NCI-H748 treated with DMSO at 0.1 percent for 48 hours (cell line): ENCODE data around the gene C1orf105.

Experiments
- DNase-seq: peaks from one replicate; lab custom pipeline; 2025; lab: John Stamatoyannopoulos, UW

C1orf105 gene

DNA sequence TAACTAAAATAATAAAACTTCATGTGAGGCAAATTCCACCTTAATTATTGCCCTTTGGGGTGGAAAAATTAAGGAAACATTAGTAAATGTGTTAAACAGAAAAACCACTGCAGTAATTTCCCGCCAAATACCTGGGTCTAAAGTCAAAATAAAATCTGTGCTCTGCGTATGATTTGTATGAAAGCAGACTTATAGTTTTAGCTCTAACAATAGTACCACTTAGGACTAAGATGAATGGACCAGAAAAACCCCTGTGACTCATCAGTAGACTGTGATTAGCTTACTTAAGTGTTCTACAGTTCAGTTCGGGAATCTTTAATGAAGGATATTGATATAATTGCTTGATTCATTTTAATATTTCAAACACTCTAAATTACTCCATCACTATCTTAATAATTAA, 23.3 kb upstream of the C1orf105 start:
- DNase-seq: no peak

- no peak for DNase-seq
Measured at GRCh38 chr1:172397633-172398032, 22.9 kb upstream of the C1orf105 start.

- no peak for DNase-seq
Measured at GRCh38 chr1:172398193-172398592, 22.3 kb upstream of the C1orf105 start.

DNA sequence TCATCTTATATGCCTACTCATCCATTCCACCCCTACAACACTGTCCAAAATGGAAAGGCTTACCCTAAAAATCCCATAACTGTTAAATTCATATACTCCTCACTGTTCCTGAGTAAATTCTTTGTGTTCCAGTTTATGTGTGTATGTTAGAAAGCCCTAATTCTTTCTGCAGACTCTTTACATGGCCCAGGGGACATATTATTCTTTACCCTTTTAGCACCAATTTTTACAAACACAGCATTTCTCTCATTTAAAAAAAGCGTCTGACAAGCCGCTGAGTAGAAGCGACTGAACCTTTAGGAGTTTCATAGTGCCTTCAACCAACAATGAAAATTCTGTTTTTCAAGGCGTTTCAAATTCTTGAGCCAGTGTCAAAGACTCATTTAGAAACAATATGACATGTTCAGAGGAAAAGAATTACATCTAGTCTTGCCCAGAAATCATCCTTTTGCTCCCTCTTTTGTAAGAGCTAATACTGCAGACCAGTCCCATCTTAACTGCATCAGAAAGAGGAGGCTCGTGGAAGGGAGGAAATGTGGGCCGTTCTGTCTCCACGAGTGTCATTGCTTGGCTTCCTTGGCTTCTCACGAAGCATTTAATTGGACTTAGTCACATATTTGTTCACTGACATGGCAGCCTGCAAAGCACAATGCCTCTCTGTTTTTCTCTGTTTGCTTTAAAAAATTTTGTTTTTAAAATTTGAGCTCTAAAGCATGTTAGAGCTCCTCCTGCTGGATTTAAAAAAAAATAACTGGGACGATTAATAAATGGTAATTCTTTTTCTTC, 21.3 kb upstream of the C1orf105 start:
- no peak for DNase-seq

DNA sequence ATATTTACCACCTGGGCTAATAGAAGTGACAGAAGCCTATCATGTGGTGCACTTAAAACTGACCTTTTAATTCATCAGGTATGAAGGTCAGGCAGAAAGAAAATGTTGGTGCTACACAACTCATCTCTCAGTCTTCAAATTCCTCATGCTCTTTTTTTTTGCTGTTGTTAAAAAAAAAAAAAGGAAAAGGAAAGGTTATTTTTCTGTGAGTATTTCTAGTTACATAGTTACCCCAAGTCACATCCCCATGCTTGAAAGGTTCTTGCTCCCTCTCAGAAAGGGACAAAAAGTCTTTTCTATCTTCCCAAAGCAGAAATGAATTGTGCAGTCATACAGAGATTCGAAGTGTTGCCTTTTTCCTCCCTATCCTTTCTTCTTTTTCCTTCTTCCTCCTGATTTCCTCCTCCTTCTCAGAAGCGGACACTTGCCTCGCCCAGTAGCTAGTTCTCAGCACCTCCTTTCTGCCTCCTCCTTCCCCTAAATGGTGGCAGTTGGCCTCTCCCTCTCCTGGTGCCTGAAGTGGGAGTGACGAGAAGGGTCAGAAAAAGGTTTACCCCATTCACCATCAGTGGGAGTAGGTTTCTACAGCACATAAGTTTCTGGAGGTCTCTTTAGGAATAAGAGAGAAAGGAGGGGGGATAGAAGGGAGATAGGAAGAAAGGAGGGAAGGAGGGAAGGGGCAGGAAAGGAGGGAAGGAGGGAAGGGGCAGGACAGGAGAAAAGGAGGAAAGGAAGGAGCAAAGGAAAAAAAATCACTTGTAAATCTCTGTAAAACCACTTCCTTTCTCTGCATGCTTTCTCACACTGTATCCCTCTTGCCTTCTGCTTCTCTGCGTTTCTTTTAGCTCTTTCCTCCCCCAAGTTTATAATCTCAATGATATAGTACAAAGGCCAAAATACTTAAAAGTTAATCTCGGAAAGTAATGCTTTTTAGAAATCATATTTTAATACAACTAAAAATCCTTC, 20.4 kb upstream of the C1orf105 start:
- DNase-seq: no peak

DNA sequence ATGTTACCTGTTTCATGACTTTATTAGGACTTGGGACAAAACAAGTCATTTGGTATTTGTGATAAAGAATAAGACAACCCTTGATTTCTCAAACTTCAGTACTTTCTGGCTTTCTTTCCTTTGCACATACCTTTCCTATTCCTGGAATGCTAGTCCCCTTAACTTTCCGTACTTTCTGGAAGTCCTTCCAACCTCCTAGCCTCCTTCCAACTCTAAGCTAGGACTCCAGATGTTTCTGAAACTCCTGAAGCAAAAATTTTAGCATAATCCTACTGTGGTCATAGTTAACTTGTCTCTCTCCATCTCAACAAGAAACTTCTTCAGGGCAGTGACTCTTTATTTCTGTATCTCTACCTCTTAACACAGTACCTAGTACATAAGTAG, 19.8 kb upstream of the C1orf105 start:
- DNase-seq: no peak

DNA sequence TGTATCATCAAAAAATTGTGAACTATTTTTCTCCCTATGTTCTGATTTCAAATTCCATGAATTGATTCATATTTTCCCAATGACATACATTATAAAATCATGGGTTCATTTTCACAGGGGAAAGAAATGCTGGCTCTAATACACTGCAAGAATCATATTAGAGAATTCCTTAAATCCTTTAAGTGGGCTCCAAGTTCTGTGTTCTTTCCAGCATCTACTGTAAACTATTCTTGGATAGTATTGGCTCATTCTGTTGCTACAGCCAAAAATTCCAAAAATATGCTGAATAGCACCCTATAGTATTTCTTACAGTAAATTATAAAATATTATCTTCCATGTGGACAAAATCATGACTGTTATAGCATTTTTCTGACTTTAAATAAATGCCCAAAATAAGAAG, 19.0 kb upstream of the C1orf105 start:
- DNase-seq: no peak

GRCh38 chr1:172401892-172402291, 18.6 kb upstream of the C1orf105 start:
- no peak for DNase-seq

DNA sequence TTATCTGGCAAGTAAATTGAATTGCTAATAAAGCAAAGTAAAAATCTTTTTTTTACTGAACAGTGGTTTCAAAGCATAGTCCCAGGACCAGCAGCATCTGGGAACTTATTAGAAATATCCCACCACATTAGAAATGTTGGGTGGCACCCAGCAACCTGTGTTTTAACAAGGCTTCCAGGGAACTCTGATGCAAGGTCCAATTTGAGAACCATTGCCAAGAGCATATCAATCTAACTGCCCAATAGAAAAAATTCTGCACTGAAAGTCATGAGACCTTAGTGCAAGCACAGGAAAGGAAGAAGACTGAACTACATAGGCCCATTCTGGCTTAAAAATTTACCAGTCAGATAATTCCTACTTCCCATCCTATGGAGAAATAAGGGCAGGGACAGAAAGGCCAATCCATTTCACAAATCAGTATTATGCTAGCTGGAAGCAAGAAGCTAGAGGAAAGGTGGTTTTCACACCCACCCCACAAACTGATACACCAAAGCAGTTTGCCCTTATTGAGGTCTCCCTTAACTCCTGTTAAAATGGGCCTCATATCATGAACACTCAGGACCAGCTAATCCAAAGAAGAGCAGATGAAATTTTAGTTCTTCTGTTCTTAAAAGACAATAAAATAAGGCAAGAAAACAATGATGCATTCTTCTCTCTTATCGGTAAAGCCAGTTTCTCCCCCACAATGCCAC, 17.5 kb upstream of the C1orf105 start:
- no peak for DNase-seq

DNA sequence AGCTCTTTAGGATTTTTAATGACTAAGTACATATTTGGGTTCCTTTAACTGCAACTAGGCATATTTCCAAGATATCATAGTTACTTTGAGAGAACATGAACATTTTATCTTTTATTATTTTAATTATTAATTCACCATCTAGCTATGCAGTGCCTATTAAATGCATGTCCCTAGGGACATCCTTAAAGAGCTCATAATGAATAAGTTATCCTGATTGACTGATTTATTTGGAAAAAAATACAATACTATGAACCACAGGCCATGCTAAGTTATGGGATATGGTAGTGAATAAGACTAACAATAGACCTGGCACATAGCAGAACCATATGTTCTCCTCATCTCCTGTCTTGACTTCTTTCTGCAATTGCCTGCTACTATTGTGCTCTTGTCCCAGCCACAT, 16.4 kb upstream of the C1orf105 start:
- no peak for DNase-seq

- DNase-seq: no peak
Measured at GRCh38 chr1:172405912-172406311, 14.6 kb upstream of the C1orf105 start.

GRCh38 chr1:172406968-172407367, 13.5 kb upstream of the C1orf105 start:
- no peak for DNase-seq

DNA sequence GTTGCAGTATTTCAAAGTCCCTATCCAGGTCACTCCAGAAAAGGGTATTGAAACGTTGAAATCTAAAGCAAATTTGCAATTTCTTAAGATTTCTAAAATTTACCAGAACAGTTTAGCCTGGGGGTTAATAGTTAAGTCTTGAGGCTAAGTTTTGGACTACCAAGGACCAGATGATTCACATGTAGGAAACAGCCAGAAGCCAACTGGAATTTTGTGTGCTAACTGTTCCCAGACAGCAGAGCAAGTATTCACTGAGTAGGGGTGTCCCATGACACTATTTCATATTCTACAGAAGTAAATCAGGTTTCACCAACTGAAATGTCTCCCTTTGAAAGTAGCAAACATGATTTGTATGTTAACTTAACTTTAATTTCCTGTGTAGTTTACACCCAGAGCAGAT, 11.5 kb upstream of the C1orf105 start:
- DNase-seq: no peak

DNA sequence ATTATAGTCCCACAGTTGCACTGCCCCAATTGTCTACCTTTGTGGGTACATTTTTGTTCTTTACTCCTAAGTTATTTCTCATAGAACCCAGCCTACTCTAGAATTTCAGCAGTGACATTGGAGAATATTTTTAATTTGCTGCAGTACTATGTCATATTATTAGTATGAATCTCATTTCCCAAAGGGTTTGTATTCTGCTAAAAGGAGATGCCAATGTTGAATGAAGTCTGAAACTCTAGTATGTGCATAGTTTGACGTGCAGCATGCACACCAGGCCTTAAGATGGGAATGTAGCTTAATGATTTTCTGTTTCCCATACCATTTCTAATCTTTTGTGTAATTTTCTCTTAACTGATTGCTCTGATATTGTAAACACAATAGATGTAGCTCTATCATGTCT, 10.5 kb upstream of the C1orf105 start:
- no peak for DNase-seq

GRCh38 chr1:172411791-172412338, 8.6 kb upstream of the C1orf105 start:
- DNase-seq: no peak

GRCh38 chr1:172414331-172414730, 6.2 kb upstream of the C1orf105 start:
- no peak for DNase-seq

- no peak for DNase-seq
Measured at GRCh38 chr1:172416496-172417035, 3.9 kb upstream of the C1orf105 start.

DNA sequence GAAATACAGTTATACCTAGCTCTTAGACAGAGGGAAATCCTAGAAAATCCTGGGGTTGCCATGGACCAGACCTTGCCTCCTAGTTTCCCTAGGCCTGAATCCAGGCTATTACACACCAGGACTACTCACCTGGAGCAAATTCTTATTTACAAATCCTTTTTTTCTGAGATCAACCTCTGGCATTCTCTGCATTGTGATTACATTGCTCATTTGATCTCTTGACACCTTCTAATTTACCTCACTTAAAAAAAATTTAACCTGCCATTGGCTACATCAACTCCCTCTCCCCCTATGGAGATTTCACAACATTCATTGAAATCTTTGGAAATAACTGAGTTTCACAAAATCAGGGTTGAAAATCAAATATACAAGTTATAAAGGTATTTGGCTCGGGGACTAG, 2.9 kb upstream of the C1orf105 start:
- DNase-seq: no peak

- DNase-seq: no peak
Measured at GRCh38 chr1:172421974-172422604, 1.6 kb downstream of the C1orf105 start.

GRCh38 chr1:172423336-172423735, 2.9 kb downstream of the C1orf105 start:
- DNase-seq: no peak

GRCh38 chr1:172425339-172425738, 4.9 kb downstream of the C1orf105 start:
- no peak for DNase-seq
